Liver (tissue), 9 donors: ENCODE measurements around the gene KANK2. TPM values are rescaled to one million over a fixed set of nuclear protein-coding genes. Genes with fewer than 3 reads are reported as not detected.
A peak's percentile ranks its signal among the peaks of the same experiment; 100 is the strongest.
"Not testable (repeated sequence)": the region's sequence is repeated elsewhere in the genome, so short reads cannot be mapped to it uniquely, and the experiment has no call there.

Experiments
- DNase-seq: peaks from one replicate; pipeline ENCODE4 v3.0.0-alpha.2; 2017; ENCODE audit warnings: low spot score
- H3K27ac ChIP-seq, 2 donors: one replicate each; pipeline ENCODE4 v1.7.0; 2013; ENCODE audit warnings: inconsistent platforms in 2 of 2, low read length in 2 of 2, control low read depth in 1 of 2, low read depth in 1 of 2, mild to moderate bottlenecking in 1 of 2
- H3K27me3 ChIP-seq, 4 donors: one replicate each; pipeline versions ENCODE4 v1.6.1 to v1.7.0; 2013; ENCODE audit warnings: low read length in 3 of 4, inconsistent platforms in 1 of 4, mild to moderate bottlenecking in 1 of 4, moderate library complexity in 1 of 4; ENCODE audit not compliant: control insufficient read depth in 4 of 4, insufficient read depth in 4 of 4
- H3K36me3 ChIP-seq, 4 donors: one replicate each; pipeline versions ENCODE4 v1.6.1 to v1.7.0; 2013; ENCODE audit warnings: low read length in 3 of 4, mild to moderate bottlenecking in 3 of 4, low read depth in 1 of 4, moderate library complexity in 1 of 4; ENCODE audit not compliant: control insufficient read depth in 4 of 4, insufficient read depth in 3 of 4
- H3K4me1 ChIP-seq, 4 donors: one replicate each; pipeline versions ENCODE4 v1.6.1 to v1.7.0; 2013; ENCODE audit warnings: low read length in 3 of 4, mild to moderate bottlenecking in 3 of 4, moderate library complexity in 1 of 4; ENCODE audit not compliant: control insufficient read depth in 4 of 4, insufficient read depth in 4 of 4
- H3K4me3 ChIP-seq, 3 donors: one replicate each; pipeline versions ENCODE4 v1.6.1 to v1.7.0; 2013; ENCODE audit warnings: low read length in 3 of 3, control low read depth in 1 of 3, low read depth in 1 of 3, mild to moderate bottlenecking in 1 of 3
- H3K9ac ChIP-seq, 2 donors: one replicate each; pipeline ENCODE4 v1.7.0; 2013; ENCODE audit warnings: low read length in 2 of 2, mild to moderate bottlenecking in 2 of 2, moderate library complexity in 2 of 2, control low read depth in 1 of 2, low read depth in 1 of 2
- H3K9me3 ChIP-seq, 4 donors: one replicate each; pipeline versions ENCODE4 v1.6.1 to v1.7.0; 2013; ENCODE audit warnings: low read length in 3 of 4; ENCODE audit not compliant: control insufficient read depth in 4 of 4
- ATF3 ChIP-seq: IDR thresholded peaks from 2 replicates; pipeline ENCODE4 v1.6.1; 2016; ENCODE audit warnings: antibody characterized with exemption
- CTCF ChIP-seq: fragments of 150-350 bp; IDR thresholded peaks from 2 replicates; pipeline ENCODE4 v1.5.1; 2017; ENCODE audit warnings: improper control_type of control experiment, low read depth, low read length; ENCODE audit not compliant: missing input control
- EGR1 ChIP-seq, 2 donors: IDR thresholded peaks; 2 replicates each; pipeline ENCODE4 v1.6.1; 2016 to 2018; ENCODE audit warnings: antibody characterized with exemption in 2 of 2, low read depth in 2 of 2
- FOXA1 ChIP-seq: IDR thresholded peaks from 2 replicates; pipeline ENCODE4 v1.6.1; 2016; ENCODE audit warnings: antibody characterized with exemption
- FOXA2 ChIP-seq: IDR thresholded peaks from 2 replicates; pipeline ENCODE4 v1.6.1; 2016; ENCODE audit warnings: antibody characterized with exemption
- GABPA ChIP-seq, 2 donors: IDR thresholded peaks in 1 of 2; conservative IDR thresholded peaks in 1 of 2; 2 replicates each; pipeline ENCODE4 v1.6.1; 2016; ENCODE audit warnings: antibody characterized with exemption in 2 of 2, mild to moderate bottlenecking in 1 of 2, moderate library complexity in 1 of 2
- HNF4A ChIP-seq, 2 donors: conservative IDR thresholded peaks; 2 replicates each; pipeline ENCODE4 v1.6.1; 2016; ENCODE audit warnings: antibody characterized with exemption in 2 of 2, mild to moderate bottlenecking in 2 of 2
- JUND ChIP-seq, 2 donors: IDR thresholded peaks; 2 replicates each; pipeline ENCODE4 v1.6.1; 2016; ENCODE audit warnings: antibody characterized with exemption in 2 of 2
- MAX ChIP-seq: IDR thresholded peaks from 2 replicates; pipeline ENCODE4 v1.6.1; 2016; ENCODE audit warnings: antibody characterized with exemption
- NR2F2 ChIP-seq: IDR thresholded peaks from 2 replicates; pipeline ENCODE4 v1.6.1; 2016; ENCODE audit warnings: antibody characterized with exemption
- RAD21 ChIP-seq, 2 donors: IDR thresholded peaks; 2 replicates each; pipeline ENCODE4 v1.6.1; 2016; ENCODE audit warnings: antibody characterized with exemption in 2 of 2, mild to moderate bottlenecking in 2 of 2
- REST ChIP-seq: IDR thresholded peaks from 2 replicates; pipeline ENCODE4 v1.6.1; 2016; ENCODE audit warnings: antibody characterized with exemption, mild to moderate bottlenecking
- RXRA ChIP-seq, 2 donors: IDR thresholded peaks; 2 replicates each; pipeline ENCODE4 v1.6.1; 2017 to 2018; ENCODE audit warnings: antibody characterized with exemption in 2 of 2, mild to moderate bottlenecking in 1 of 2
- SP1 ChIP-seq: IDR thresholded peaks from 2 replicates; pipeline ENCODE4 v1.6.1; 2018; ENCODE audit warnings: antibody characterized with exemption, mild to moderate bottlenecking
- ZBTB33 ChIP-seq: IDR thresholded peaks from 2 replicates; pipeline ENCODE4 v1.6.1; 2016; ENCODE audit warnings: antibody characterized with exemption
- WGBS: extraction: QIAGEN DNeasy Blood & Tissue Kit; methylation state at CpG from one replicate; pipeline ENCODE4 v1.1.7; 2013; 5-methylcytosine and 5-hydroxymethylcytosine counted together
- polyA plus RNA-seq, 2 donors: library from polyadenylated mRNA; stranded (reverse) in 1 of 2; unstranded in 1 of 2; fragments of 200-250 nt in 1 of 2; fragments of >200 nt in 1 of 2; fragmentation: Nextera tagmentation in 1 of 2; extraction: Ambion mirVana in 1 of 2; gene quantifications; one replicate each; pipeline versions ENCODE4 v1.2.1 to v1.2.3, GENCODE V29; 2013 to 2015
- total RNA-seq, 2 donors: library from RNA; depleted of rRNA; stranded (reverse); fragments of >200 nt; gene quantifications; one replicate each; pipeline ENCODE4 v1.2.3, GENCODE V29; 2014
- donor health status: healthy.
- donor health status: healthy.
- donor health status: healthy.
- donor health status: healthy.
- donor health status: healthy.

Gene KANK2
- total and polyA plus RNA-seq, 4 donors: 15.0 to 67.8 (median 40.6) TPM

GRCh38 chr19:11179716-11180297 lies 17.5 kb downstream of the KANK2 start:
- Histone ChIP-seq H3K9me3 (no peaks in the 10 kb centered on the region), H3K4me1 (peaks cover 4 to 17% (median 11%) of the 10 kb centered on the region in 4 donors), H3K27me3 (no peaks in the 10 kb centered on the region), H3K4me3 (no peak overlapping the region), H3K36me3 (peaks cover 1 to 24% (median 7%) of the 10 kb centered on the region in 4 donors), H3K27ac (peak overlapping the region; percentile 61 to 68), H3K9ac (peak overlapping the region in 1 of 2 donors; percentile 18)
- TF ChIP-seq FOXA1: no peak
- no peak for TF ChIP-seq CTCF
- TF ChIP-seq RXRA (IDR thresholded peaks at IDR 0.05): peak in 1 of 2 donors; percentile 46
- no peak for TF ChIP-seq REST
- no peak for TF ChIP-seq GABPA (IDR thresholded peaks at IDR 0.05 in 1 of 2, conservative IDR thresholded peaks at IDR 0.05 in 1 of 2)
- TF ChIP-seq HNF4A (conservative IDR thresholded peaks at IDR 0.05): peak; percentile 22 to 60
- TF ChIP-seq SP1: no peak
- no peak for TF ChIP-seq FOXA2
- TF ChIP-seq NR2F2: no peak
- no peak for TF ChIP-seq JUND (IDR thresholded peaks at IDR 0.05)
- no peak for TF ChIP-seq EGR1 (IDR thresholded peaks at IDR 0.05; ENCODE audit: low read depth in 2 of 2)
- 67% methylated on average over 11 of the region's 11 CpGs for WGBS
- no peak for DNase-seq

- not testable (repeated sequence) for H3K9me3 ChIP-seq, H3K9ac ChIP-seq, H3K27me3 ChIP-seq, DNase-seq, H3K4me3 ChIP-seq
- Histone ChIP-seq H3K27ac (peak overlapping the region; percentile 61 to 68), H3K4me1 (peaks cover 3 to 15% (median 9%) of the 10 kb centered on the region in 4 donors), H3K36me3 (peaks cover 1 to 31% (median 7%) of the 10 kb centered on the region in 4 donors)
- WGBS: 90% methylated on average over 9 of the region's 9 CpGs
These were observed 18.2 kb downstream of the KANK2 start for GRCh38 chr19:11179145-11179465.

- 95% methylated on average over 9 of the region's 9 CpGs for WGBS
- no peak for TF ChIP-seq JUND (IDR thresholded peaks at IDR 0.05)
- no peak for TF ChIP-seq RAD21 (IDR thresholded peaks at IDR 0.05)
- TF ChIP-seq SP1: no peak
- TF ChIP-seq GABPA (IDR thresholded peaks at IDR 0.05 in 1 of 2, conservative IDR thresholded peaks at IDR 0.05 in 1 of 2): no peak
- TF ChIP-seq FOXA2: no peak
- TF ChIP-seq EGR1 (IDR thresholded peaks at IDR 0.05; ENCODE audit: low read depth in 2 of 2): no peak
- TF ChIP-seq HNF4A (conservative IDR thresholded peaks at IDR 0.05): no peak
- TF ChIP-seq NR2F2: no peak
- TF ChIP-seq ATF3: no peak
- no peak for TF ChIP-seq RXRA (IDR thresholded peaks at IDR 0.05)
- TF ChIP-seq ZBTB33: no peak
- no peak for TF ChIP-seq MAX
- Histone ChIP-seq H3K27ac (no peak overlapping the region), H3K36me3 (peaks cover 3 to 42% (median 11%) of the 10 kb centered on the region in 4 donors), H3K4me1 (peaks cover 3 to 10% (median 7%) of the 10 kb centered on the region in 4 donors), H3K27me3 (no peaks in the 10 kb centered on the region), H3K9ac (no peak overlapping the region), H3K4me3 (no peak overlapping the region), H3K9me3 (no peaks in the 10 kb centered on the region)
- DNase-seq: no peak
These were observed 19.8 kb downstream of the KANK2 start for GRCh38 chr19:11177592-11177991.
